Keratinocyte (primary cell): Measurements from ENCODE around the gene ADIG.

ENCODE experiments used
- CTCF ChIP-seq, 3 experiments: IDR thresholded peaks in 1 of 3; conservative IDR thresholded peaks in 1 of 3; optimal IDR thresholded peaks in 1 of 3; 2 replicates in 2 of 3; 3 replicates in 1 of 3; pipeline versions ENCODE3 to v1.5.1; 2011; ENCODE audit warnings: low read length in 3 of 3, mild to moderate bottlenecking in 3 of 3, moderate library complexity in 2 of 3, control low read depth in 1 of 3, inconsistent platforms in 1 of 3; ENCODE audit not compliant: insufficient read depth in 2 of 3; ENCODE audit errors: extremely low read depth in 1 of 3
- EZH2 ChIP-seq: IDR thresholded peaks from one replicate; pipeline ENCODE4 v1.6.1; 2012; ENCODE audit warnings: inconsistent platforms, mild to moderate bottlenecking, low read length, moderate library complexity

- TF ChIP-seq CTCF (optimal IDR thresholded peaks at IDR 0.05 in 1 of 3, IDR thresholded peaks at IDR 0.05 in 1 of 3, conservative IDR thresholded peaks at IDR 0.05 in 1 of 3; ENCODE audit: extremely low read depth in 1 of 3, insufficient read depth in 2 of 3, low read length in 3 of 3) = no peak
- no peak for TF ChIP-seq EZH2
Measured at GRCh38 chr20:38534756-38535155, 46.2 kb upstream of the ADIG start.
